ENCODE data around the gene OR1E1.
A peak's percentile ranks its signal among the peaks of the same experiment; 100 is the strongest.
"Not testable (repeated sequence)": the region's sequence is repeated elsewhere in the genome, so short reads cannot be mapped to it uniquely, and the experiment has no call there.

Gene OR1E1, protein sequence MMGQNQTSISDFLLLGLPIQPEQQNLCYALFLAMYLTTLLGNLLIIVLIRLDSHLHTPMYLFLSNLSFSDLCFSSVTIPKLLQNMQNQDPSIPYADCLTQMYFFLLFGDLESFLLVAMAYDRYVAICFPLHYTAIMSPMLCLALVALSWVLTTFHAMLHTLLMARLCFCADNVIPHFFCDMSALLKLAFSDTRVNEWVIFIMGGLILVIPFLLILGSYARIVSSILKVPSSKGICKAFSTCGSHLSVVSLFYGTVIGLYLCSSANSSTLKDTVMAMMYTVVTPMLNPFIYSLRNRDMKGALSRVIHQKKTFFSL

DNA sequence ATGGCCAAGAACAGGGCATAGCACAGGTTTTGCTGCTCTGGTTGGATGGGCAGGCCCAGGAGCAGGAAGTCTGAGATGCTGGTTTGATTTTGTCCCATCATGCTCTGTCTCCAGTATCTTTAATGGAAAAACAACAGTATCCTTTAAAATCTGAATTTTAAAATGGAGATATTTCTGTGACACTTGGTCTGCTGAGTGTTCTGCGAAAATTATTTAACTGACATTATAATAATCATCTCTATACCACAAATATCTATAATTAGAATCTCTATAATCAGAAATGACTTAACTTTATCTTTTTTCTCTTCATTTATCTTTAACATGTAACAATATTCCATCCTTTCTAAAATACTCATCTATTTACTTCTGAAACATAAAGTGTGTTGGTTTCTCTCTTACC lies at the start of gene OR1E1:
Gene OR1E1, minus strand, starts transcription at position 101 of the 400 bp plus-strand sequence. Its CDS starts 0 bp downstream, at position 101.
- no peak for TF ChIP-seq POLR2A (IDR thresholded peaks at IDR 0.05; ENCODE audit: low read depth, low read length)
- FAIRE-seq (no peak), DNase-seq (ENCODE audit: insufficient read length, low spot score) (no peak)

DNA sequence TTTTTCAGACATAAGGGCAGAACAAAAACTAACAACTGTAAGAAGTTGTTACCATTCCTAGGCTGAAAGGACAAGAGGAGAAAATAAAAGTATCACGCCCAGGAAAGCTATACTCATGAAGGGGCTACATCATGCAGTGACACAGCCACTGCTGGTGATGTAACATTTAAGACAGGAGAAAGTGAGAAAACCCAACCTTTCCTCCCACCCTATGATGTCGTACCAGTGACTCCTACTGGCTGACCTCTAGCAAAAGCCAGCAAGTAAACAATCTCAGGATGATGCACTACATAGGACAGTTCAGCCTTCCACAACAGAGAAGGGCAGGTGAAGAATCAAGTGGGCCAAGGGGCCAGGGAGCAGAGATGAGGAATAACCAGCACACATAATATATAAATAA lies 49.4 kb upstream of the OR1E1 start:
- no peak for DNase-seq (ENCODE audit: insufficient read length, low spot score)
- peak; percentile 95 for FAIRE-seq
- TF ChIP-seq POLR2A (IDR thresholded peaks at IDR 0.05; ENCODE audit: low read depth, low read length), result no peak

DNA sequence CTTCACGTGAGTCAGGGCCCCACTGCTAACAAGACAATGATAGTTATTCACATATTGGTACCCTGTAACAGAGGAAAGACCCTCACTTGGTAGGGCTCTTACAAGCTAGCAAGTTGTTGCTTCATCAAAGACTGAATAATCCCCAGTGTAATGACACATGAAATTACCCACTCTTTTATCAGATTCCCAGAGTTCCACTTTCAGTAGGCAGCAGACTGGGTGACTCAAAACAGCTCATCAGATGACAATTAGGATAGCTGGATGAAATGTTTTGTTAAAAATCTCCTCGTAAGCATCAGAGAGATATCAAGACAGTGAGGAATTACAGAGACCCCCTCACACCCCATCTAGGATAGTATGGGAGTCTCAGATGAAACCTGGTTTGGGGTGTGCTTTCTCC lies 42.2 kb upstream of the OR1E1 start:
- TF ChIP-seq POLR2A (IDR thresholded peaks at IDR 0.05; ENCODE audit: low read depth, low read length), result no peak
- DNase-seq (ENCODE audit: insufficient read length, low spot score), result no peak
- no peak for FAIRE-seq

DNA sequence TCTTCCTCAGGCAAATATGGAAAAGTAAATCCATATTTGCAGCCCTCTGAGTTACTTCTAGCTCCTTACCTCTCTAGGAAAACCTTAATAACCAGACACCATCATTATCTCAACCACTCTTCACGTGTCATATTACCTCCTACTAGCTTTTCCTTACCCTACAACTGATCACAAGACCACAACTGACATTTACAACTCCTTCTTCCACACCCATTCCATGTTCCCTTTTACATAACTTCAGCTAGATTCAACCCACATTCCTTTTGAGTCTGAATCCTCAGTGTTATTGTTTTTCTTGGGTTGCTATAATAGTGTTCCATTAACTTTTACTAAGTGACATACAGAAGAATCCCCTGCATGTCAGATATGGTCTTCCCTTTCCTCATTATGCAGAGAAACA lies 40.2 kb upstream of the OR1E1 start:
- DNase-seq (ENCODE audit: insufficient read length, low spot score) (no peak), FAIRE-seq (no peak)
- TF ChIP-seq POLR2A (IDR thresholded peaks at IDR 0.05; ENCODE audit: low read depth, low read length), result no peak

DNA sequence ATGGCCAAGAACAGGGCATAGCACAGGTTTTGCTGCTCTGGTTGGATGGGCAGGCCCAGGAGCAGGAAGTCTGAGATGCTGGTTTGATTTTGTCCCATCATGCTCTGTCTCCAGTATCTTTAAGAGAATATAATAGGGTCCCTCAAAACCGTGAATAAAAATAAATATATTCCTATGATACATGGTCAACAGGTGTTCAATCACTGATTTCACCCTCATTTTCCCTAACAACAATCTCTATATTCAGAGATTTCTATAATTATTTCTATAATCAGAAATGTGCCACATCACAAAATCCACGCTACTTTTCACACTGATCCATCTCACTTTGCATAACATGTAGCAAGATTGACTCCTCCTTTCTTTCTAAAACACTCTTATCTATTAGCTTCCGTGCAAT lies 35.5 kb upstream of the OR1E1 start, which contains the start of gene OR1E2:
Gene OR1E2, minus strand, starts transcription at position 101 of the 400 bp plus-strand sequence. Its CDS starts 0 bp downstream, at position 101.
- TF ChIP-seq POLR2A (IDR thresholded peaks at IDR 0.05; ENCODE audit: low read depth, low read length), result no peak
- no peak for FAIRE-seq

DNA sequence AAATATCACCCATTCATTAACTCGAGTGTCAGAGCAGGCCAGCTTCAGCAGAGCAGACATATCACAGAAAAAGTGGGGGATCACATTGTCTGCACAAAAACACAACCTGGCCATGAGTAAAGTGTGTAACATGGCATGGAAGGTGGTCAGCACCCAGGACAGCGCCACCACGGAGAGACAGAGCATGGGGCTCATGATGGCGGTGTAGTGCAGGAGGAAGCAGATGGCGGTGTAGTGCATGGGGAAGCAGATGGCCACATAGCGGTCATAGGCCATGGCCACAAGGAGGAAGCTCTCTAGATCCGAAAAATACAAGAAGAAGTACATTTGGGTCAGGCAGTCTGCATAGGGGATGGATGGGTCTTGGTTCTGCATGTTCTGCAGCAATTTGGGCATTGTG lies 35.0 kb upstream of the OR1E1 start:
- not testable (repeated sequence) for DNase-seq (ENCODE audit: insufficient read length, low spot score)
- FAIRE-seq, result peak; percentile 88

More for the DNA sequence above, 35.5 kb upstream of the OR1E1 start, which contains the start of gene OR1E2:
- DNase-seq (ENCODE audit: insufficient read length, low spot score), result no peak

DNA sequence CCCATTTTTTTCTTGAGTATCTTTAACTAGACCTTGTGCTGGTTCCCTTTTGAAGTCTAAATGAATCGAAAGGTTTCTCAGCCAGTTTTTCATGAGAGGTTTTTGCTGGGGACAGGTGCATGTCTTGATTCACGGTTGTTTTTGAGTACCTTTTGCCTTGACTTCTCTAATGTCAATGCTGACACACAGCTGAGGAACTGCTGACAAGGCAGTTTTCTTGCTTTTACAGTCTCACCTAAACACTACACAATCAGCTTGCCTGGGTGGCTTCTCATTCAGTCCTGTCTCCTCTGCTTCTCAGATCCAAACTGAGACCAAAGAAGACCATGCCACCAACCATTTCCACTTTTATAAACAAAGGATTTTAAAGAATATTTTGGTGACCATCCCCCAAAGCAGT lies 20.0 kb upstream of the OR1E1 start:
- no peak for TF ChIP-seq POLR2A (IDR thresholded peaks at IDR 0.05; ENCODE audit: low read depth, low read length)
- no peak for FAIRE-seq
- no peak for DNase-seq (ENCODE audit: insufficient read length, low spot score)

DNA sequence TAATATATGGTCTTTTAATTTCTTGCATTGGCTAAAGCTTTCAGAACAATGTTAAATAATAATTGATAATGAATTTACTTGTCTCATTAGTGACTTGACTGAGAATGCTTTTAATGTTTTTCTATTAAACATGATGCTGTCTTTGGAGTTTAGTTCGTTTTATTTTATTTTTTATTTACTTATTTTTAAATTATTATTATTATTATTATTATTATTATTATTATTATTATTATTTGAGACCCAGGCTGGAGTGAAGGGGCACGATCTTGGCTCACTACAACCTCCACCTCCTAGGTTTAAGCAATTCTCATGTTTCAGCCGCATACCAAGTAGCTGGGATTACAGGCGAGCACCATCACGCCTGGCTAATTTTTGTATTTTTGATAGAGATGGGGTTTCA lies 17.4 kb upstream of the OR1E1 start:
- TF ChIP-seq POLR2A (IDR thresholded peaks at IDR 0.05; ENCODE audit: low read depth, low read length), result no peak
- no peak for DNase-seq (ENCODE audit: insufficient read length, low spot score)
- FAIRE-seq, result no peak

DNA sequence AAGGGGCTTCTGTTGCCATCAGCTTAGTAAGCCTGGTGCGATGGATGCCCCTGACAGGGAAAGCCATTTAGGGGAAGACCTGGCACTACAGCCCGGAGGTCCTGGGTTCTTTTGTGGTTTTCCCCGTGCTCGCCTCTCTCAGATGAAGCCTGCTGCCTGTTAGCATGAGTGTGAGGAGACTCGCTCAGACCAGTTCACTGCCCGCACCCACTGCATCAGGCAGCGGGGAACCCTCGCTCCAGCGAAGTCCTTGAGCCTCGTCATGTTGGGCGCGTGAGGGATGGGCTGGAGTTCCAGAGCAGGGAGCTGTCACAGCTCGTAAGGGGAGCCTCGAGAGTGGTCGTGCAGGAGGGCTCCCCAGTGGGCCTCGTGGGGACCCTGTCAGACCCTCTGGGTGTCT lies 14.0 kb upstream of the OR1E1 start:
- FAIRE-seq, result not testable (repeated sequence)

DNA sequence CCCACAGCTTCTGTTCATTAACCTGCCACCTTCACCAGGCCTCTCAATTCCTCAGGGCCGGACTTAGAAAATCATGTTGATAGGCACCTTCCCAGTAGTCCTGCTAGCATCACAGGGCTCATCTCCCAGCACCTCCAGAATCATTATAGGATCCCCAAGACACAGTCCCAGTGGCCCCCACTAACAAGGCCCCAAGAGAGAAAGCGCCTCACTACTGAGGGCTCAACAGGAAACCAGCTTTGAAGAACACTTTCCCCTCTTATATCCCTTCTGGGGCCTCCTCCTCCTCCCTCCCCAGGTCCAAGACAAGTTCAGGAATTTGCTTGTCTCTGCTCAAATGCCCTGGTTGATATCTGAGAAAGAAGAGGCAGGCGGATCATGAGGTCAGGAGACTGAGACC lies 12.9 kb upstream of the OR1E1 start, which contains the start of gene OR3A3:
Gene OR3A3, plus strand, starts transcription at position 301 of the 400 bp plus-strand sequence.
- no peak for TF ChIP-seq POLR2A (IDR thresholded peaks at IDR 0.05; ENCODE audit: low read depth, low read length)
- FAIRE-seq (no peak), DNase-seq (ENCODE audit: insufficient read length, low spot score) (no peak)

More for the DNA sequence above, 14.0 kb upstream of the OR1E1 start:
- not testable (repeated sequence) for DNase-seq (ENCODE audit: insufficient read length, low spot score)

DNA sequence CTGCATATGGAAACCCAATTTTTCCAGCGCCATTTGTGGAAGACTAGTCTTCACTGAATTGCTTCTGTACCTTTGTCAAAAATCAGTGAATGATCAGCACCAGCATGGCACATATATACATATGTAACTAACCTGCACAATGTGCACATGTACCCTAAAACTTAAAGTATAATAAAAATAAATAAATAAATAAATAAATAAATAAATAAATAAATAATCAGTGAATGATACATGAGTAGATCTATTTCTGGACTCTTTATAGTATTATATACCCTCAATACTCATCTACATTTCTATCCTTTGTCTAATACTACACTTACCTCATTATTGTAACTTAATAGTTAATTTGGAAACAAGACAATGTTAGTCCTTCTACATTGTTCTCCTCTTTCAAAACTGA lies 5.6 kb upstream of the OR1E1 start:
- FAIRE-seq; DNase-seq (ENCODE audit: insufficient read length, low spot score): not testable (repeated sequence)

DNA sequence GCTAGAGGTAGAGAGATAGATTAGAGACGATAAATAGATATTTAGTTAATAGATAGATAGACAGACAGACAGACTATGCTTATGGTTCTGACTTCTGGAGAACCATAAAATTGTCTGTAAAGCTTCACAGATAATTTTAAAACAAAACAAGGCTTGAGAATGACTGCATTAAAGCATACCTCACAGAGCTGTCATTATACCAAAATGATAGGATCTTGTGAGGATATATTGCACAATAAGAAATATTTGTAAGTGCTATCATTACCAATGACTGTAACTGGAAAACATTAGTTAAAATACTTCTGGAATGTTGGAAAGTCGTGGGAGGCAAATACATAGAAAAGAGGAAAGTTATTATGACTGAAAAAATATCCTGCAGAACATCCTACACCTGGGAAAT lies 3.6 kb upstream of the OR1E1 start:
- DNase-seq (ENCODE audit: insufficient read length, low spot score), result no peak
- TF ChIP-seq POLR2A (IDR thresholded peaks at IDR 0.05; ENCODE audit: low read depth, low read length), result no peak
- no peak for FAIRE-seq

DNA sequence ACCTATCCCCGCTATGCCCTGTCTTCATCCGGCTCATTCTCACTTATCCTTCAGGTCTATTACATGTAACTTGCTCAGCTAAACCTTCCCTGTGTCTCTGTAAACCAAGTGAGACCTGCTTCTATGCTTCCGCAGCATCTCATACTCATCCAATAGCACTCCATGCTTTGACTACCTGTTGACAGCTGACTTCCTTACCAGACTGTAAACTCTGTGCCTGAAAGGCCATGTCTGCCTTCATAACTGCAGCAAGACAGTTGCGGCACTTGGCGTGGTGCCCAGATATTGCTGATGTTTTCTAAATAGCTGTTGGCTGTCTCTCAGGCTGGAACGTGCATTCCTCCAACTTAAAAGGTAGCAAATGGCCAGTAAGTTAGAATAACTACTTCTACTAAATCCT lies 1.8 kb upstream of the OR1E1 start:
- FAIRE-seq (no peak), DNase-seq (ENCODE audit: insufficient read length, low spot score) (no peak)
- no peak for TF ChIP-seq POLR2A (IDR thresholded peaks at IDR 0.05; ENCODE audit: low read depth, low read length)

DNA sequence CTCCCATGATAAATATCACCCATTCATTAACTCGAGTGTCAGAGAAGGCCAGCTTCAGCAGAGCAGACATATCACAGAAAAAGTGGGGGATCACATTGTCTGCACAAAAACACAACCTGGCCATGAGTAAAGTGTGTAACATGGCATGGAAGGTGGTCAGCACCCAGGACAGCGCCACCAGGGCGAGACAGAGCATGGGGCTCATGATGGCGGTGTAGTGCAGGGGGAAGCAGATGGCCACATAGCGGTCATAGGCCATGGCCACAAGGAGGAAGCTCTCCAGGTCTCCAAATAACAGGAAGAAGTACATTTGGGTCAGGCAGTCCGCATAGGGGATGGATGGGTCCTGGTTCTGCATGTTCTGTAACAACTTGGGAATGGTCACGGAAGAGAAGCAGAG lies 409 bp downstream of the OR1E1 start:
- peak; percentile 67 for FAIRE-seq
- not testable (repeated sequence) for DNase-seq (ENCODE audit: insufficient read length, low spot score)

DNA sequence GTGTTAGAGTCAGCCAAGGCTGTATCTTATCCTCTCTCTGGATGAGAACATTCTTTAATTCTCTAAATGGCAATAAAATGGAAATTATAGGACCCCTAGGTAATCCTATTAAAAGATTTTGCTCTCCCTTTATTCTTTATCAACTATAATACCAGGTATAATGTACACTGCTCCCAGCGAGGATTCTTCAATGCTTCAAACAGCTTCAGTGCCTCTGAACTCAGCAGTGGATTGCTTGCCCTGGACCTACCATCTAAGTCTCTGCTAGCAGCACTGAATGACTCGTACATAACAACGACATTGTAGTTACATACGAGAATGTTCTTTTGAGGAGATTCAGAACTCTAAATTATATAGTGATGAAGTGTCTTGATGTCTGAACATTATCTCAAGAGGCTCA lies 8.4 kb downstream of the OR1E1 start:
- TF ChIP-seq POLR2A (IDR thresholded peaks at IDR 0.05; ENCODE audit: low read depth, low read length), result no peak
- no peak for DNase-seq (ENCODE audit: insufficient read length, low spot score)
- no peak for FAIRE-seq

All from H54 (cell line).